IMR-90 (cell line): ENCODE measurements around the gene MLF2. TPM values are rescaled to one million over a fixed set of nuclear protein-coding genes. Genes with fewer than 3 reads are reported as not detected.
A peak's percentile ranks its signal among the peaks of the same experiment; 100 is the strongest.

ENCODE experiments used
- ATAC-seq: fragments of 200-7000 bp; cut with Tn5 transposase; 2 replicates; pipeline ENCODE4 v1.9.1; 2020; ENCODE audit warnings: low read depth, mild to moderate bottlenecking, moderate library complexity
- BruUV-seq: library from RNA; stranded (reverse); fragments of 400-500 nt; replicated peaks from 2 replicates; lab custom pipeline; 2021; lab: Mats Ljungman, UMichigan
- CTCF ChIA-PET: fragments of 300-600 bp; formaldehyde crosslinking; extraction: SDS; loops from one replicate; lab custom pipeline; 2021; ENCODE audit warnings: antibody characterized with exemption; lab: Yijun Ruan, JAX
- POLR2A ChIA-PET: fragments of 300-600 bp; sonication (Branson Sonifier 250); formaldehyde crosslinking; loops from one replicate; lab custom pipeline; 2022; ENCODE audit warnings: antibody characterized with exemption; ENCODE audit not compliant: unreplicated experiment; lab: Charles Lee
- DNase-seq: peaks from one replicate; pipeline ENCODE4 v3.0.0; 2013
- H2AFZ ChIP-seq: replicated peaks from 2 replicates; pipeline ENCODE3; 2013; ENCODE audit warnings: low read length, mild to moderate bottlenecking; ENCODE audit not compliant: poor library complexity
- H2AK5ac ChIP-seq: 2 replicates; pipeline ENCODE4 v1.6.1; 2013; ENCODE audit warnings: low read depth, low read length, inconsistent platforms
- H2AK9ac ChIP-seq: replicated peaks from 2 replicates; pipeline ENCODE3; 2013; ENCODE audit warnings: mild to moderate bottlenecking, low read depth, low read length, moderate library complexity; ENCODE audit not compliant: poor library complexity
- H2BK120ac ChIP-seq: 2 replicates; pipeline ENCODE4 v1.6.1; 2013; ENCODE audit warnings: low read depth, low read length, inconsistent platforms
- H2BK15ac ChIP-seq: 3 replicates; pipeline ENCODE4 v1.6.1; 2013; ENCODE audit warnings: low read depth, low read length, inconsistent platforms
- H2BK20ac ChIP-seq: 2 replicates; pipeline ENCODE4 v1.6.1; 2013; ENCODE audit warnings: low read depth, mild to moderate bottlenecking, inconsistent platforms, low read length, moderate library complexity
- H2BK5ac ChIP-seq: 2 replicates; pipeline ENCODE4 v1.6.1; 2013; ENCODE audit warnings: mild to moderate bottlenecking, low read depth, low read length, inconsistent platforms; ENCODE audit not compliant: poor library complexity, severe bottlenecking
- H3K14ac ChIP-seq: replicated peaks from 2 replicates; pipeline ENCODE4 v1.6.1; 2013; ENCODE audit warnings: low read depth, low read length, inconsistent platforms
- H3K18ac ChIP-seq: 2 replicates; pipeline ENCODE4 v1.6.1; 2013; ENCODE audit warnings: low read depth, low read length, control low read depth
- H3K23ac ChIP-seq: 2 replicates; pipeline ENCODE4 v1.6.1; 2013; ENCODE audit warnings: low read depth, low read length, inconsistent platforms
- H3K27ac ChIP-seq: 2 replicates; pipeline ENCODE4 v1.5.1; 2013; ENCODE audit warnings: mild to moderate bottlenecking, control low read depth, low read length; ENCODE audit not compliant: insufficient read depth
- H3K27me3 ChIP-seq: 2 replicates; pipeline ENCODE4 v1.6.1; 2013; ENCODE audit warnings: low read length; ENCODE audit not compliant: control insufficient read depth, insufficient read depth
- H3K36me3 ChIP-seq: 2 replicates; pipeline ENCODE4 v1.6.1; 2013; ENCODE audit warnings: low read length, mixed read lengths; ENCODE audit not compliant: control insufficient read depth, insufficient read depth
- H3K4ac ChIP-seq: 2 replicates; pipeline ENCODE4 v1.6.1; 2013; ENCODE audit warnings: low read depth, low read length, inconsistent platforms
- H3K4me1 ChIP-seq: 2 replicates; pipeline ENCODE4 v1.6.1; 2013; ENCODE audit warnings: low read length, mixed read lengths; ENCODE audit not compliant: control insufficient read depth, insufficient read depth
- H3K4me2 ChIP-seq: 2 replicates; pipeline ENCODE4 v1.6.1; 2013; ENCODE audit warnings: low read depth, mild to moderate bottlenecking, control low read depth, low read length, moderate library complexity
- H3K4me3 ChIP-seq: 2 replicates; pipeline ENCODE4 v1.5.1; 2013; ENCODE audit warnings: low read depth, mild to moderate bottlenecking, control low read depth, low read length, moderate library complexity; ENCODE audit not compliant: insufficient read depth
- H3K56ac ChIP-seq: 2 replicates; pipeline ENCODE4 v1.6.1; 2013; ENCODE audit warnings: low read length, inconsistent platforms; ENCODE audit not compliant: insufficient read depth; ENCODE audit errors: extremely low read depth
- H3K79me1 ChIP-seq, 2 experiments: 2 replicates each; pipeline ENCODE4 v1.6.1; 2013; ENCODE audit warnings: low read length in 2 of 2, inconsistent platforms in 1 of 2, low read depth in 1 of 2
- H3K9ac ChIP-seq: 2 replicates; pipeline ENCODE4 v1.6.1; 2013; ENCODE audit warnings: low read depth, low read length, control low read depth
- H3K9me1 ChIP-seq: 2 replicates; pipeline ENCODE4 v1.6.1; 2013; ENCODE audit warnings: low read length, inconsistent platforms; ENCODE audit not compliant: insufficient read depth
- H3K9me3 ChIP-seq: 2 replicates; pipeline ENCODE4 v1.6.1; 2013; ENCODE audit warnings: low read length; ENCODE audit not compliant: control insufficient read depth, insufficient read depth
- H4K20me1 ChIP-seq: 2 replicates; pipeline ENCODE4 v1.6.1; 2013; ENCODE audit warnings: low read length, inconsistent platforms; ENCODE audit not compliant: insufficient read depth
- H4K5ac ChIP-seq: 2 replicates; pipeline ENCODE4 v1.6.1; 2013; ENCODE audit warnings: mild to moderate bottlenecking, low read depth, low read length, control low read depth
- H4K8ac ChIP-seq, 2 experiments: 2 replicates each; pipeline ENCODE4 v1.6.1; 2013; ENCODE audit warnings: low read depth in 2 of 2, low read length in 2 of 2, control low read depth in 1 of 2, inconsistent platforms in 1 of 2
- H4K91ac ChIP-seq: 2 replicates; pipeline ENCODE4 v1.6.1; 2013; ENCODE audit warnings: low read depth, low read length, inconsistent platforms; ENCODE audit not compliant: insufficient read depth
- FOS ChIP-seq: fragments of 150-350 bp; IDR thresholded peaks from 2 replicates; pipeline ENCODE4 v1.6.1; 2016; ENCODE audit warnings: low read depth, low read length
- MAZ ChIP-seq: IDR thresholded peaks from 2 replicates; pipeline ENCODE4 v1.6.1; 2012; ENCODE audit warnings: low read depth, mild to moderate bottlenecking, low read length, improper control_type of control experiment, moderate library complexity, borderline replicate concordance
- POLR2A ChIP-seq: IDR thresholded peaks from 2 replicates; pipeline ENCODE4 v1.6.1; 2012; ENCODE audit warnings: mild to moderate bottlenecking, low read depth, low read length
- RAD21 ChIP-seq: IDR thresholded peaks from 2 replicates; pipeline ENCODE4 v1.6.1; 2012; ENCODE audit warnings: low read length, improper control_type of control experiment
- RCOR1 ChIP-seq: IDR thresholded peaks from 2 replicates; pipeline ENCODE4 v1.6.1; 2012; ENCODE audit warnings: mild to moderate bottlenecking, low read length, improper control_type of control experiment; ENCODE audit not compliant: insufficient replicate concordance
- RFX5 ChIP-seq: IDR thresholded peaks from 2 replicates; pipeline ENCODE4 v1.8.0; 2012; ENCODE audit warnings: low read depth, mild to moderate bottlenecking, low read length, moderate library complexity
- SMC3 ChIP-seq: fragments of 150-350 bp; IDR thresholded peaks from 2 replicates; pipeline ENCODE4 v1.6.1; 2016; ENCODE audit warnings: low read depth, mild to moderate bottlenecking, antibody characterized with exemption, low read length, moderate library complexity
- WGBS, 2 experiments: methylation state at CpG; one replicate each; pipeline versions ENCODE4 v1.1.5 to v1.1.7; 2013; ENCODE audit warnings: missing lambda C conversion rate in 2 of 2; ENCODE audit not compliant: insufficient read length in 1 of 2; ENCODE audit errors: extremely low coverage in 2 of 2; 5-methylcytosine and 5-hydroxymethylcytosine counted together
- dilution Hi-C: fragments of 300-500 bp; cut with HindIII; formaldehyde crosslinking; loops from one replicate; pipeline ENCODE4 v1.14.3; 2018; ENCODE audit warnings: low sequenced_read_pairs; ENCODE audit not compliant: unreplicated experiment
- in situ Hi-C: fragments of 300-500 bp; cut with MboI; formaldehyde crosslinking; loops from 3 replicates; pipeline ENCODE4 v1.14.3; 2019; ENCODE audit warnings: low sequenced_read_pairs, inconsistent platforms, mixed read lengths
- intact Hi-C: fragments of 100-400 bp; cut with micrococcal nuclease; formaldehyde crosslinking; loops from 2 replicates; pipeline ENCODE4 v1.10.0; 2022
- polyA plus RNA-seq, 3 experiments: library from polyadenylated mRNA; depleted of rRNA; stranded (reverse); fragments of >200 nt; gene quantifications; 2 replicates each; pipeline ENCODE4 v1.2.3, GENCODE V29; 2012; ENCODE audit warnings: low replicate concordance in 1 of 3
- total RNA-seq: library from RNA; depleted of rRNA; stranded (reverse); fragments of >200 nt; gene quantifications from 2 replicates; pipeline ENCODE4 v1.2.3, GENCODE V29; 2012

MLF2 gene
- total and polyA plus RNA-seq, 2 of the 4 experiments (the other 2 are of a cell fraction), result 236 to 403 TPM

- TF ChIP-seq RCOR1 (no peak), FOS (no peak)
Measured at GRCh38 chr12:6766651-6767349, 13.9 kb upstream of the MLF2 start (continued).

DNA sequence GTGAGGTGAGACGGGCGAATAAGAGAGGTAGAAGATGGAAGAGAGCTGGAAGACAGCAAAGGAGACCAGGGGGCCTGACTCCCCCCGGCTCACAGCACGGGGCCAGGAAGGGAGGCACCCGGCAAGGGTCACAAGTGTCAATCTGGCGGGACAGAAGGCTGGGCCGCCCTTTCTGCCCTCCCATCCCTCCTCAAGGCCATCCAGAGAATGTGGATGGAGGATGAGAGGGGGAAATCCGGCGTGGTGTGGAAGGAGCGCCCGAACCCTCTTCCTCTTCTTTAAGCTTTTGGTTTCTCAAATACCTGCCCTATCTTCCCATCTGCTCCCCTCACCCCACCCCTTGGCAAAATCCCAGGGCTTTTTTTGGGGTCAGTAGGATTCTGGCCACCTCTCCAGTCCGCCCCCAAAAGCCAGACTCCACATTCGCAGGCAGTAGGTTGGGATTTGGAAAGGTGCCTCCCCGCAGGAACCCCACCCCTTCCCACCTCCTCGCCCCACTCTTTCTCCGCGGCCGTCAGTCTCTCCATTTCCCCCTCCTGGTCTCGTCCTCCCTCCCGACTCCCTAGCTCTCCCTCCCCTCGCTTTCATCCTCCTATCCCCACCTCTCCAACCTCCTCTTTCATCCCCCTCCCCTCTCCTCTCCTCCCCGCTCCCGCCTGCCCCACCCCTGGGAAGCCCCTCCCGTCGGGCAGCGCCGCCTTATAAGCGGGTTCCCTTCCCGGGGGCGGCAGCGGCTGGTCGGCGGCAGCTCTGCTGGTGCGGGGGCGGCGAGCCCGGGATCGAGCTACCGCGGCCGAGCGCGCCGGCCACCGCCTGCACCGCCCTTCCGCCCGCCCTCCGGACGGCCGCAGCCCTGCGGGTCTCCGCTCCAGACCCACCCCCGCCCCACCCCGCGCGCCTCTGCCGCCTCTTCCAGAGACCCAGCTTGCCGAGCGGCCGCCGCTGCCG is 13.0 kb upstream of the MLF2 start, which contains the start of gene PTMS:
TSS of gene PTMS (plus strand) at position 730 of the 948 bp plus-strand sequence. CDS start 343 bp downstream, outside the sequence.
- in situ Hi-C loops (no loop called here), intact Hi-C loops (loop anchor here (10.0 kb wide), 1 partner anchor 151 kb away; no protein-coding TSS in a partner anchor), dilution Hi-C loops (no loop called here)
- Histone ChIP-seq H4K5ac (peak within 1 kb of the TSS; percentile 52), H3K18ac (peak within 1 kb of the TSS; percentile 51), H3K23ac (peak within 1 kb of the TSS; percentile 97), H2AK9ac (peak within 1 kb of the TSS; percentile 99), H2BK20ac (peak within 1 kb of the TSS; percentile 83), H4K91ac (peak within 1 kb of the TSS; percentile 91), H3K79me1 (peaks cover 25 to 62% of the 10 kb centered on the region in 2 experiments), H3K14ac (peak within 1 kb of the TSS; percentile 97), H3K36me3 (peaks cover 10% of the 10 kb centered on the region), H3K4ac (peak within 1 kb of the TSS; percentile 97), H3K9me1 (peaks cover 23% of the 10 kb centered on the region), H3K9me3 (no peaks in the 10 kb centered on the region), H2BK120ac (peak within 1 kb of the TSS; percentile 81), H4K20me1 (peaks cover 35% of the 10 kb centered on the region), H2AK5ac (peak within 1 kb of the TSS; percentile 94), H3K56ac (peak within 1 kb of the TSS; percentile 79; the same call in 1 of the 2 replicates), H2BK5ac (peak within 1 kb of the TSS; percentile 82), H3K4me2 (peak within 1 kb of the TSS; percentile 83), H2AFZ (peak within 1 kb of the TSS; percentile 86), H2BK15ac (peak within 1 kb of the TSS; percentile 94; the same call in 2 of the 3 replicates), H3K4me1 (peaks cover 22% of the 10 kb centered on the region), H3K27me3 (no peaks in the 10 kb centered on the region), H4K8ac (peak within 1 kb of the TSS; percentile 38 to 90), H3K9ac (peak within 1 kb of the TSS; percentile 73), H3K27ac (peak within 1 kb of the TSS; percentile 85), H3K4me3 (peak within 1 kb of the TSS; percentile 67)
- 0% methylated on average over 21 of the region's 63 CpGs; no CpG with 5 or more reads in 1 of the 2 experiments for WGBS, 2 experiments
- BruUV-seq, result no TSS peak
- DNase-seq (peak; percentile 92), ATAC-seq (peak; percentile 45)
- TF ChIP-seq SMC3 (no peak), POLR2A (peak; percentile 91), RFX5 (no peak), MAZ (peak; percentile 94; the same call in 1 of the 2 replicates), RAD21 (no peak)
- ChIA-PET POLR2A (interaction anchor here (0.5 to 2.5 kb wide), 6 partner anchors 9 to 153 kb away, joined by 3 to 21 read pairs (median 4); partner anchors contain the start of gene MLF2), CTCF (interaction anchor here (0.6 to 3.2 kb wide), 4 partner anchors 12 to 59 kb away, joined by 3 to 27 read pairs (median 4); partner anchors contain the start of genes CD4 and MLF2)
